ENCODE data around the gene UGP2. TPM values are rescaled to one million over a fixed set of nuclear protein-coding genes. Genes with fewer than 3 reads are reported as not detected.

Gene UGP2
- total RNA-seq, 1 donor from 2014 or later: 314 TPM

- H3K4me1 Mint-ChIP-seq (ENCODE audit: low read depth, unreplicated experiment): peaks cover 29% of the 10 kb centered on the region
- Histone ChIP-seq H3K4me3 (ENCODE audit: insufficient read depth, low read depth, low read length) (no peak overlapping the region), H3K9ac (ENCODE audit: low read length) (no peak overlapping the region), H3K4me2 (ENCODE audit: low read length) (no peak overlapping the region), H3K9me3 (ENCODE audit: insufficient read depth, low read depth, low read length) (no peaks in the 10 kb centered on the region), H3K27ac (ENCODE audit: low read depth, low read length) (no peak overlapping the region), H3K4me1 (ENCODE audit: insufficient read depth, low read length) (peaks cover 10% of the 10 kb centered on the region), H4K20me1 (ENCODE audit: insufficient read depth, low read length) (peaks cover 9% of the 10 kb centered on the region), H2AFZ (ENCODE audit: low read depth, low read length) (no peak overlapping the region), H3K36me3 (ENCODE audit: insufficient read depth, low read length) (peaks cover 12% of the 10 kb centered on the region), H3K27me3 (ENCODE audit: insufficient read depth, low read length) (no peaks in the 10 kb centered on the region), H3K79me2 (ENCODE audit: insufficient read depth, low read length) (peaks cover 23% of the 10 kb centered on the region)
- no peak for FAIRE-seq
- H3K27me3 Mint-ChIP-seq (ENCODE audit: low read depth, unreplicated experiment): no peaks in the 10 kb centered on the region
- no peak overlapping the region for H3K4me3 Mint-ChIP-seq (ENCODE audit: unreplicated experiment)
- TF ChIP-seq, protein P1, sequence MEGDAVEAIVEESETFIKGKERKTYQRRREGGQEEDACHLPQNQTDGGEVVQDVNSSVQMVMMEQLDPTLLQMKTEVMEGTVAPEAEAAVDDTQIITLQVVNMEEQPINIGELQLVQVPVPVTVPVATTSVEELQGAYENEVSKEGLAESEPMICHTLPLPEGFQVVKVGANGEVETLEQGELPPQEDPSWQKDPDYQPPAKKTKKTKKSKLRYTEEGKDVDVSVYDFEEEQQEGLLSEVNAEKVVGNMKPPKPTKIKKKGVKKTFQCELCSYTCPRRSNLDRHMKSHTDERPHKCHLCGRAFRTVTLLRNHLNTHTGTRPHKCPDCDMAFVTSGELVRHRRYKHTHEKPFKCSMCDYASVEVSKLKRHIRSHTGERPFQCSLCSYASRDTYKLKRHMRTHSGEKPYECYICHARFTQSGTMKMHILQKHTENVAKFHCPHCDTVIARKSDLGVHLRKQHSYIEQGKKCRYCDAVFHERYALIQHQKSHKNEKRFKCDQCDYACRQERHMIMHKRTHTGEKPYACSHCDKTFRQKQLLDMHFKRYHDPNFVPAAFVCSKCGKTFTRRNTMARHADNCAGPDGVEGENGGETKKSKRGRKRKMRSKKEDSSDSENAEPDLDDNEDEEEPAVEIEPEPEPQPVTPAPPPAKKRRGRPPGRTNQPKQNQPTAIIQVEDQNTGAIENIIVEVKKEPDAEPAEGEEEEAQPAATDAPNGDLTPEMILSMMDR (IDR thresholded peaks at IDR 0.05; ENCODE audit: insufficient read depth, low read depth, low read length): no peak
- no peak for TF ChIP-seq EZH2 (IDR thresholded peaks at IDR 0.05; ENCODE audit: insufficient read depth, low read length)
- DNase-seq (ENCODE audit: low read depth): no peak
- H3K9me3 Mint-ChIP-seq (ENCODE audit: unreplicated experiment): no peaks in the 10 kb centered on the region
- peak overlapping the region; percentile 20 for H3K27ac Mint-ChIP-seq (ENCODE audit: unreplicated experiment)
- H3K36me3 Mint-ChIP-seq (ENCODE audit: low read depth, unreplicated experiment): peaks cover 6% of the 10 kb centered on the region
Measured at GRCh38 chr2:63866009-63866709, 24.5 kb downstream of the UGP2 start.

DNA sequence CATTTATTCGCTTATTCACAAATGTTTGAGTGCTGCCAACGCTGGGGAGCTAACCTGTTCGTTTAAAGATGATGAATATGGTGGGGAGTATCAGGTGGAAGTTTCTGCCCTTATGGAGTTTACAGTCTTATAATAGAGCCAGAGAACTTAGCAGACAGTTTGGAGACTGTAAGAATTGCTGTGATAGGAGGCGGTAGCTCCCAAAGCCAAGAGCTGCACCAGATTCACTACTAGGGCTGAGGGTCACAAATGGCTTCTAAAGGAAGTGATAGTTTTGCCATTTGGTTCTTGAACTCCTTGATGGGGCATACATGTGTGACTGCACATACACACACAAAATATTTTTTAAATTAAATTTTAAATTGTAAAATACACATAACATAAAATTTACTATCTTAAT is 29.0 kb downstream of the UGP2 start:
- FAIRE-seq (no peak), DNase-seq (ENCODE audit: low read depth) (no peak)
- peaks cover 3% of the 10 kb centered on the region for H3K9me3 ChIP-seq (ENCODE audit: insufficient read depth, low read depth, low read length)
- Mint-ChIP-seq H3K27me3 (ENCODE audit: low read depth, unreplicated experiment) (no peaks in the 10 kb centered on the region), H3K4me3 (ENCODE audit: unreplicated experiment) (no peak overlapping the region), H3K9me3 (ENCODE audit: unreplicated experiment) (no peaks in the 10 kb centered on the region), H3K4me1 (ENCODE audit: low read depth, unreplicated experiment) (peaks cover 33% of the 10 kb centered on the region), H3K27ac (ENCODE audit: unreplicated experiment) (no peak overlapping the region), H3K36me3 (ENCODE audit: low read depth, unreplicated experiment) (peaks cover 30% of the 10 kb centered on the region)
- no peak overlapping the region for H3K9ac ChIP-seq (ENCODE audit: low read length)
- H3K27me3 ChIP-seq (ENCODE audit: insufficient read depth, low read length): no peaks in the 10 kb centered on the region
- H3K4me2 ChIP-seq (ENCODE audit: low read length): no peak overlapping the region
- TF ChIP-seq, protein P1 (IDR thresholded peaks at IDR 0.05; ENCODE audit: insufficient read depth, low read depth, low read length): no peak
- TF ChIP-seq EZH2 (IDR thresholded peaks at IDR 0.05; ENCODE audit: insufficient read depth, low read length): no peak
- H4K20me1 ChIP-seq (ENCODE audit: insufficient read depth, low read length): peaks cover 24% of the 10 kb centered on the region
- peaks cover 4% of the 10 kb centered on the region for H3K4me1 ChIP-seq (ENCODE audit: insufficient read depth, low read length)
- no peak overlapping the region for H3K4me3 ChIP-seq (ENCODE audit: insufficient read depth, low read depth, low read length)
- no peak overlapping the region for H2AFZ ChIP-seq (ENCODE audit: low read depth, low read length)
- H3K79me2 ChIP-seq (ENCODE audit: insufficient read depth, low read length): peaks cover 48% of the 10 kb centered on the region
- H3K27ac ChIP-seq (ENCODE audit: low read depth, low read length): no peak overlapping the region
- peaks cover 16% of the 10 kb centered on the region for H3K36me3 ChIP-seq (ENCODE audit: insufficient read depth, low read length)

DNA sequence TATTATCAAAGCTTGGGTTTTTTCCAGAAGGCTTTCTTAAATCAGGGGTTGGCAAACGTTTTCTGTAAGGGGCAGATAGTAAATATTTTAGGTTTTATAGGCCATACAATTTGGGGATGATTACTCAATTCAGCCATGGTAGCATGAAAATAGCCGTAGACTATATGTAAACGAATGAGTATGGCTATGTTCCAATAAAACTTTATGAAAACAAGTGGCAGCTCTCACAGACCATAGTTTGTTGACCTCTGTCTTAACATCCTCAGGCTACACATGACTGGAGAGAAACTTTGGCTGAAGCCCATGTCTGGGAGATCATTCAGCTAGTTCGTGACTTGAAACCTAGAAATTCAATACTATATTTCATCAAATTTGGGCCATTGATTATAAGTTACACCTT is 30.2 kb downstream of the UGP2 start:
- peaks cover 28% of the 10 kb centered on the region for H4K20me1 ChIP-seq (ENCODE audit: insufficient read depth, low read length)
- no peak overlapping the region for H3K4me2 ChIP-seq (ENCODE audit: low read length)
- Mint-ChIP-seq H3K4me3 (ENCODE audit: unreplicated experiment) (no peak overlapping the region), H3K27ac (ENCODE audit: unreplicated experiment) (peak overlapping the region; percentile 30), H3K36me3 (ENCODE audit: low read depth, unreplicated experiment) (peaks cover 33% of the 10 kb centered on the region), H3K27me3 (ENCODE audit: low read depth, unreplicated experiment) (no peaks in the 10 kb centered on the region), H3K9me3 (ENCODE audit: unreplicated experiment) (no peaks in the 10 kb centered on the region), H3K4me1 (ENCODE audit: low read depth, unreplicated experiment) (peaks cover 35% of the 10 kb centered on the region)
- no peak overlapping the region for H3K4me3 ChIP-seq (ENCODE audit: insufficient read depth, low read depth, low read length)
- no peak overlapping the region for H3K9ac ChIP-seq (ENCODE audit: low read length)
- peaks cover 16% of the 10 kb centered on the region for H3K36me3 ChIP-seq (ENCODE audit: insufficient read depth, low read length)
- TF ChIP-seq, protein P1 (IDR thresholded peaks at IDR 0.05; ENCODE audit: insufficient read depth, low read depth, low read length): no peak
- TF ChIP-seq EZH2 (IDR thresholded peaks at IDR 0.05; ENCODE audit: insufficient read depth, low read length): no peak
- DNase-seq (ENCODE audit: low read depth) (no peak), FAIRE-seq (no peak)
- H3K9me3 ChIP-seq (ENCODE audit: insufficient read depth, low read depth, low read length): peaks cover 3% of the 10 kb centered on the region
- peaks cover 46% of the 10 kb centered on the region for H3K79me2 ChIP-seq (ENCODE audit: insufficient read depth, low read length)
- no peak overlapping the region for H2AFZ ChIP-seq (ENCODE audit: low read depth, low read length)
- no peaks in the 10 kb centered on the region for H3K27me3 ChIP-seq (ENCODE audit: insufficient read depth, low read length)
- no peak overlapping the region for H3K27ac ChIP-seq (ENCODE audit: low read depth, low read length)
- peaks cover 4% of the 10 kb centered on the region for H3K4me1 ChIP-seq (ENCODE audit: insufficient read depth, low read length)
